Fibroblast of mammary gland (primary cell): Measurements from ENCODE around the gene DAB2IP.

ENCODE experiments used
- DNase-seq: peaks from one replicate; pipeline ENCODE4 v3.0.0-alpha.2; 2010; ENCODE audit warnings: low read depth
- H3K4me3 ChIP-seq: 2 replicates; pipeline ENCODE4 v1.5.1; 2011; ENCODE audit warnings: low read depth, mild to moderate bottlenecking, low read length, moderate library complexity; ENCODE audit not compliant: control insufficient read depth
- TF ChIP-seq, protein P1 (sequence below): conservative IDR thresholded peaks from 2 replicates; pipeline ENCODE4 v1.5.1; 2011; ENCODE audit warnings: low read depth, low read length, inconsistent platforms; ENCODE audit not compliant: control insufficient read depth, insufficient read depth

Gene DAB2IP

GRCh38 chr9:121706149-121706750 is 54.8 kb downstream of the DAB2IP start:
- TF ChIP-seq, protein P1, sequence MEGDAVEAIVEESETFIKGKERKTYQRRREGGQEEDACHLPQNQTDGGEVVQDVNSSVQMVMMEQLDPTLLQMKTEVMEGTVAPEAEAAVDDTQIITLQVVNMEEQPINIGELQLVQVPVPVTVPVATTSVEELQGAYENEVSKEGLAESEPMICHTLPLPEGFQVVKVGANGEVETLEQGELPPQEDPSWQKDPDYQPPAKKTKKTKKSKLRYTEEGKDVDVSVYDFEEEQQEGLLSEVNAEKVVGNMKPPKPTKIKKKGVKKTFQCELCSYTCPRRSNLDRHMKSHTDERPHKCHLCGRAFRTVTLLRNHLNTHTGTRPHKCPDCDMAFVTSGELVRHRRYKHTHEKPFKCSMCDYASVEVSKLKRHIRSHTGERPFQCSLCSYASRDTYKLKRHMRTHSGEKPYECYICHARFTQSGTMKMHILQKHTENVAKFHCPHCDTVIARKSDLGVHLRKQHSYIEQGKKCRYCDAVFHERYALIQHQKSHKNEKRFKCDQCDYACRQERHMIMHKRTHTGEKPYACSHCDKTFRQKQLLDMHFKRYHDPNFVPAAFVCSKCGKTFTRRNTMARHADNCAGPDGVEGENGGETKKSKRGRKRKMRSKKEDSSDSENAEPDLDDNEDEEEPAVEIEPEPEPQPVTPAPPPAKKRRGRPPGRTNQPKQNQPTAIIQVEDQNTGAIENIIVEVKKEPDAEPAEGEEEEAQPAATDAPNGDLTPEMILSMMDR = no peak
- H3K4me3 ChIP-seq = no peak overlapping the region
- DNase-seq = no peak

DNA sequence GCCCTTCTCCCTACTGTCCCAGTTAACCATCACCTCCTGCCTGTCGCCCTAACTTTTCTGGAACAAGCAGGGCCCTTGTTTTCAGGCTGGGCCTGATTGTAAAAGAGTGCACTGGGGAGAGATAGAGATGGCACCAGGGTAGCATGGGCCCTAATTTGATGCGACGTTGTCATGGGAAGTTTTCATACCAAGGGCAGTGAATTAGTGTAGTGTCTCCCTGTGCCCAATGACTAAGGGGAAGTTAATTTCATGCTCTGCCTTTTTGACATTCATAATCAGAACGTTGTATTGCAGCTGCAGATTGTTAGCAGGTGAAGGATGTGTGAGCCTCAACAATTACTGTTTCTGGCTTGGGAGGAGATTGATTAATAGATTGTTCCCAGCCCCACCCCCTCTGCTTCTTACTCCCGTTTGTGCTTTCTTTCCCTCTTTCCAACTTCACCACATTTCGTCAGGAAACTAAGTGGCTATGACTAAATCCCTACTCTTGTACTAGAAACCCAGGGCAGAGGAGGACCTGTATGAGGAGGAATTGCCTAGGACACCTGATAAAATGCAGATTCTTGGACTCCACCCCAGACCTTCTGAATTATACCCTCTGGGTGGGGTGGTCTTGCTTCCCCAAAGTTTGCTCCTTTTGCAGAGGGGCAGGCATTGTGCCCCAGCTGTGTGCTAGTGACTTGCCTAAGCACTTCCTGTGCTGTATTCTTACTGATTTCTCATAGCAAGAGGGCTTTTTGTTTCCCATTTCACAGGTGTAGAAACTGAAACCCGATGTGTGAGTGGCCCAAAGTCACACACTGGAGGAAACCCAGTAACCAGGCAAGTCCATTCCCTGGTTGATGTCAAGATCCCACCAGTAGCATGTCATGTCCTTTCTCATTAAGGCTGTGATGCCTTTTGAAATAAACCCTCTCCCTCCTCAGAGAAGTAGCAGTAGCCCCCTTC is 56.3 kb downstream of the DAB2IP start:
- H3K4me3 ChIP-seq = no peak overlapping the region
- DNase-seq = no peak
- TF ChIP-seq, protein P1 = no peak

- TF ChIP-seq, protein P1 = no peak
- peak; percentile 13 for DNase-seq
- H3K4me3 ChIP-seq = no peak overlapping the region
Observed at GRCh38 chr9:121708768-121709488, 57.5 kb downstream of the DAB2IP start.

DNA sequence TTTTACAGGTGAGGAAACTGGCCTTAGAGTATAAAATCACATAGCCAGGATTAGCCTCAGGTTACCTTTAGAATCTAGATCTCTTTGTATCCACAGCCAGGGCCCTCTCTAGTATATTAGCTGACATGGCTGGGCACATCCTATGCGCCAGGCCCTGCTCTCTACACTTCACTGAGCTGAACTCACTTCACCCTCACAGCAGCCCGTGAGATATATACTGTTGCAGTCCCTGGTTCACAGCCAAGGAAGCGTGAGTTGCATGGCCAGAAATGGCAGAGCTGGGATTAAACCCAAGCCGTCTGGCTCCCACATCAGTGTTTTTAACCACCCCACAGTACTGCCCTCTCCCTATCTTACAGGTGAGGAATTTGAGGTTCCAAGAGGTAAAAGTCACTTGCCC is 58.4 kb downstream of the DAB2IP start:
- TF ChIP-seq, protein P1 = no peak
- DNase-seq = no peak
- H3K4me3 ChIP-seq = no peak overlapping the region

GRCh38 chr9:121711281-121711680 is 59.8 kb downstream of the DAB2IP start:
- DNase-seq = no peak
- no peak overlapping the region for H3K4me3 ChIP-seq
- TF ChIP-seq, protein P1 = no peak

DNA sequence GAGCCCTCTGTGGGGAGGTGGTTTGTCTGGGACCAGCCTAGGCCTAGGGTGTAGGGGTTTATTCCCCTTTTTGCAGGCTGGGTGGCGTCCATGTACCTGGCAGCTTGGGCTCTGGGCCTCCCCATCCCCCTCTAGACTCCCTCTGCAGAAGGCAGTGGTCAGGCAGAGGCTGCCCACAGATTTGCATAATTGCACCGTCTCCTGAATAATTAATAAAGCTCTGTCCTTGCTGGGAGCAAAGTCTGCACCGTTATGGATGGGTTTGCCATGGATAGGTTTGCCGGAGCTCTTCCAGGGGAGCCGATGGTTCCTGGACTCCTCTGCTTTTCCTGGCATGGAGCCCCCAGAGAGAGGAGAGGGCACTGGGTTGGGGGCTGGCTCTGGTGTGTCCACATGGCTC is 60.4 kb downstream of the DAB2IP start:
- TF ChIP-seq, protein P1 = no peak
- no peak overlapping the region for H3K4me3 ChIP-seq
- DNase-seq = no peak
